Measurements from ENCODE around the gene TMCC1. TPM values are rescaled to one million over a fixed set of nuclear protein-coding genes. Genes with fewer than 3 reads are reported as not detected.
A peak's percentile ranks its signal among the peaks of the same experiment; 100 is the strongest.

TMCC1 gene
- total and polyA plus RNA-seq, 11 donors = 9.6 to 38.3 (median 22.6) TPM

- Histone ChIP-seq H3K27ac (peak overlapping the region; percentile 55 to 100 (median 98)), H3K9me3 (no peaks in the 10 kb centered on the region), H3K27me3 (no peaks in the 10 kb centered on the region), H3K4me3 (peak overlapping the region in 10 of 12 donors; percentile 7 to 75 (median 64)), H3K4me1 (peaks cover 12 to 58% (median 45%) of the 10 kb centered on the region in 12 donors), H3K36me3 (no peaks in the 10 kb centered on the region)
- TF ChIP-seq, protein P1, sequence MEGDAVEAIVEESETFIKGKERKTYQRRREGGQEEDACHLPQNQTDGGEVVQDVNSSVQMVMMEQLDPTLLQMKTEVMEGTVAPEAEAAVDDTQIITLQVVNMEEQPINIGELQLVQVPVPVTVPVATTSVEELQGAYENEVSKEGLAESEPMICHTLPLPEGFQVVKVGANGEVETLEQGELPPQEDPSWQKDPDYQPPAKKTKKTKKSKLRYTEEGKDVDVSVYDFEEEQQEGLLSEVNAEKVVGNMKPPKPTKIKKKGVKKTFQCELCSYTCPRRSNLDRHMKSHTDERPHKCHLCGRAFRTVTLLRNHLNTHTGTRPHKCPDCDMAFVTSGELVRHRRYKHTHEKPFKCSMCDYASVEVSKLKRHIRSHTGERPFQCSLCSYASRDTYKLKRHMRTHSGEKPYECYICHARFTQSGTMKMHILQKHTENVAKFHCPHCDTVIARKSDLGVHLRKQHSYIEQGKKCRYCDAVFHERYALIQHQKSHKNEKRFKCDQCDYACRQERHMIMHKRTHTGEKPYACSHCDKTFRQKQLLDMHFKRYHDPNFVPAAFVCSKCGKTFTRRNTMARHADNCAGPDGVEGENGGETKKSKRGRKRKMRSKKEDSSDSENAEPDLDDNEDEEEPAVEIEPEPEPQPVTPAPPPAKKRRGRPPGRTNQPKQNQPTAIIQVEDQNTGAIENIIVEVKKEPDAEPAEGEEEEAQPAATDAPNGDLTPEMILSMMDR (IDR thresholded peaks at IDR 0.05) = no peak
- no peak for TF ChIP-seq POLR2A (IDR thresholded peaks at IDR 0.05)
- intact Hi-C loops (cut with DNase I) = loop anchor here in 9 of 10 donors (1.0 to 10.0 kb wide), 10 partner anchors 123 to 307 kb away; no protein-coding TSS in a partner anchor
- DNase-seq (peak in 1 of 5 donors; percentile 30), ATAC-seq (peak in 1 of 4 donors; percentile 0)
- 21 to 28% (median 24%) methylated on average over 9 of the region's 9 CpGs for WGBS, 4 donors
Observed at GRCh38 chr3:129628169-129628522, 265.4 kb downstream of the TMCC1 start.

DNA sequence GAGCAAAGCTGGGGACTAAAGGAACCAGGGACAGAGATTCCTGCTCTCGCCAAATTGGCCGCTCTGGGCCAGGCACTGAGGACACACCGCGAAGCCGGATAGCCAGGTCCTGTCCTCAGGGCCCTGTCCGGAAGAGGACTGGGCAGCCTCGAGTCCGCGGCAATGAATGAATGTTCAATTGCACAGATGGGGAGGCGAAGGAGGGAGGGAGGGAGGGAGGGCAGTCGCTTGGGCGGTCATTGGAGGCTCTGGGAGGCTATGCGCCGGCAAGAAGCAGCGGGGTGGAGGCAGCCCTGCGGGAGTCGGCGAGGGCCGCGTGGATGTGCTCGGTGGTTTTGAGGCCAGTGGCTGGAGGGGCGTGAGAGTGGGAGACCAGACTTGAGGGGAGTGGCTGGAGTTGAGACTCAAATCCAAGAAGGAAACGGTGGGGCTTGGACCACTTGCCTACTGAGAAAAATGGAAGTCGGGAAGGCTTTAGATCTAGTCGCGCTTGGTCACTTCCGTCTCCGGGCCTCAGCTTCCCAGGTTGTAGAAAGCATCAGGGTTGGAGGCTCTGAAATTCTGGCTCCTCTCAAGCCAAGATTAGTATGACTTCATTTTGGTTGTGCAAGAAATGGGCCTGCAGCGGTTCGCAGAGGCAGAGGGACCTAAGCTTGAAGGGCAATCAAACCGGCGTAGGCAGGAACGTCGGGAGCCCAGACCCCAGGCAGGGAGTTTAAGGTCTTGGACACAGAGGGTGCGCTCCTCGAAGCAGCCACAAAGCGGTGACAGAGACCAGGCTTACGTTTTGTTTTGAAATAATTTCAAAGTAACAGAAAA is 266.0 kb downstream of the TMCC1 start:
- no peaks in the 10 kb centered on the region for H3K9me3 ChIP-seq
- H3K36me3 ChIP-seq = no peaks in the 10 kb centered on the region
- H3K27ac ChIP-seq = peak overlapping the region; percentile 91 to 100 (median 98)
- TF ChIP-seq, protein P1 (IDR thresholded peaks at IDR 0.05) = peak; percentile 64 to 93 (median 84)
- TF ChIP-seq POLR2A (IDR thresholded peaks at IDR 0.05) = no peak
- intact Hi-C loops (cut with DNase I) = loop anchor here in 9 of 10 donors (1.0 to 10.0 kb wide), 12 partner anchors 123 to 307 kb away; partner anchors contain the start of gene IFT122 (in 1 of the 9)
- peaks cover 18 to 64% (median 51%) of the 10 kb centered on the region in 12 donors for H3K4me1 ChIP-seq
- ATAC-seq (peak; percentile 25 to 58 (median 52)), DNase-seq (peak; percentile 75 to 83 (median 81))
- peak overlapping the region; percentile 45 to 75 (median 62) for H3K4me3 ChIP-seq
- WGBS, 4 donors = 1 to 3% (median 2%) methylated on average over 38 of the region's 38 CpGs
- no peaks in the 10 kb centered on the region for H3K27me3 ChIP-seq

- TF ChIP-seq, protein P1 (IDR thresholded peaks at IDR 0.05) = peak in 6 of 12 donors; percentile 17 to 34 (median 20)
- peak in 1 of 2 donors; percentile 73 for TF ChIP-seq POLR2A (IDR thresholded peaks at IDR 0.05)
- intact Hi-C loops (cut with DNase I) = loop anchor here in 9 of 10 donors (1.0 to 10.0 kb wide), 7 partner anchors 21 to 308 kb away; partner anchors contain the start of genes IFT122 (in 1 of the 9) and PLXND1 (in 1 of the 9)
- peaks cover 23 to 71% (median 57%) of the 10 kb centered on the region in 12 donors for H3K4me1 ChIP-seq
- 1% methylated on average over 29 to 49 of the region's 49 CpGs for WGBS, 4 donors
- H3K36me3 ChIP-seq = no peaks in the 10 kb centered on the region
- DNase-seq = peak; percentile 95 to 98 (median 98)
- H3K9me3 ChIP-seq = no peaks in the 10 kb centered on the region
- H3K4me3 ChIP-seq = peak overlapping the region; percentile 45 to 75 (median 62)
- peak overlapping the region; percentile 91 to 100 (median 98) for H3K27ac ChIP-seq
- peak; percentile 88 to 94 (median 90) for ATAC-seq
- no peaks in the 10 kb centered on the region for H3K27me3 ChIP-seq
Observed at GRCh38 chr3:129626744-129627349, 266.7 kb downstream of the TMCC1 start.
